ACC112 (cell line): Measurements from ENCODE around the gene RALA.

Experiments used
- H2AFZ ChIP-seq: fragments of 200-600 bp; sonication (generic); one replicate; pipeline ENCODE4 v1.6.0; 2017; ENCODE audit warnings: antibody characterized with exemption, low read length; ENCODE audit not compliant: unreplicated experiment
- H3K27ac ChIP-seq: fragments of 200-600 bp; sonication (generic); 2 replicates; pipeline ENCODE4 v1.5.1; 2014; ENCODE audit warnings: low read depth, mild to moderate bottlenecking, antibody characterized with exemption, low read length, moderate library complexity
- H3K27me3 ChIP-seq: fragments of 200-600 bp; sonication (generic); 2 replicates; pipeline ENCODE4 v1.6.1; 2014; ENCODE audit warnings: mild to moderate bottlenecking, antibody characterized with exemption, low read length, moderate library complexity, mixed read lengths; ENCODE audit not compliant: insufficient read depth
- H3K36me3 ChIP-seq: fragments of 200-600 bp; sonication (generic); 2 replicates; pipeline ENCODE4 v1.6.1; 2016; ENCODE audit warnings: mild to moderate bottlenecking, antibody characterized with exemption, low read length, moderate library complexity, mixed read lengths; ENCODE audit not compliant: insufficient read depth
- H3K4me1 ChIP-seq: fragments of 200-600 bp; sonication (generic); one replicate; pipeline ENCODE4 v1.6.1; 2016; ENCODE audit warnings: low read length, mixed read lengths; ENCODE audit not compliant: insufficient read depth, unreplicated experiment, control insufficient read depth
- H3K4me3 ChIP-seq: fragments of 200-600 bp; sonication (generic); 2 replicates; pipeline ENCODE4 v1.5.1; 2014; ENCODE audit warnings: mild to moderate bottlenecking, low read depth, low read length
- H3K79me2 ChIP-seq: fragments of 200-600 bp; sonication (generic); one replicate; pipeline ENCODE4 v1.6.0; 2016; ENCODE audit warnings: low read length; ENCODE audit not compliant: control insufficient read depth, unreplicated experiment, insufficient read depth

Gene RALA, protein sequence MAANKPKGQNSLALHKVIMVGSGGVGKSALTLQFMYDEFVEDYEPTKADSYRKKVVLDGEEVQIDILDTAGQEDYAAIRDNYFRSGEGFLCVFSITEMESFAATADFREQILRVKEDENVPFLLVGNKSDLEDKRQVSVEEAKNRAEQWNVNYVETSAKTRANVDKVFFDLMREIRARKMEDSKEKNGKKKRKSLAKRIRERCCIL

DNA sequence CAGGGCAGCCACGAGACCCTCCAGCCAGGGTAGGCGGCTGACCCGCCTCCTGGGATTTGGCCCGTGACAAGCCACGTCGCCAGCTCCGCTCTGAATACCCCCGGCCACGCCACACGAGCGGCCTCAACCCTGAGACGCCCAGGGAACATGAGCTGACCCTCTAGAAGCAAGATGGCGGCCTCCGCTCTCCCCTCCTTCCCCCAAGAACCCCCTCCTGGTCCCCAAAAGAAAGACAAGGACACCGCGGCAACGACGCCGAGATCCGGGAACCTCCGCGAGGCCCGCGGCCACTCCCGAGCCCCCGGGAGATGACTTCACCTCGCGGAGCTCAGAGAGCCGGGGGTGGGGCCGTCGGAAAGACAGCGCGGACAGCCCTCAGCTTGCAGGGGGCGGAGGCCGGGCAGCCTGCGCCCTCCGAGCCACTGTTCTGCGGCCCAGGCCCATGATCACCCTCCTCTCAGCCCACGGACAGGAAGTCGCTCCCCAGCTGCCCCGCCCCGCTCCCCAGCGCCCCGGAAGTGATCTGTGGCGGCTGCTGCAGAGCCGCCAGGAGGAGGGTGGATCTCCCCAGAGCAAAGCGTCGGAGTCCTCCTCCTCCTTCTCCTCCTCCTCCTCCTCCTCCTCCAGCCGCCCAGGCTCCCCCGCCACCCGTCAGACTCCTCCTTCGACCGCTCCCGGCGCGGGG is at the start of gene RALA:
TSS of gene RALA (plus strand) at position 526 of the 685 bp plus-strand sequence. CDS start 63,096 bp downstream, outside the sequence.
- Histone ChIP-seq H3K36me3 (no peaks in the 10 kb centered on the region; the same call in 1 of the 2 replicates), H2AFZ (peak within 1 kb of the TSS; percentile 73), H3K27me3 (no peaks in the 10 kb centered on the region), H3K4me1 (peaks cover 53% of the 10 kb centered on the region), H3K4me3 (peak within 1 kb of the TSS; percentile 88), H3K79me2 (peaks cover 55% of the 10 kb centered on the region), H3K27ac (peak within 1 kb of the TSS; percentile 92)

DNA sequence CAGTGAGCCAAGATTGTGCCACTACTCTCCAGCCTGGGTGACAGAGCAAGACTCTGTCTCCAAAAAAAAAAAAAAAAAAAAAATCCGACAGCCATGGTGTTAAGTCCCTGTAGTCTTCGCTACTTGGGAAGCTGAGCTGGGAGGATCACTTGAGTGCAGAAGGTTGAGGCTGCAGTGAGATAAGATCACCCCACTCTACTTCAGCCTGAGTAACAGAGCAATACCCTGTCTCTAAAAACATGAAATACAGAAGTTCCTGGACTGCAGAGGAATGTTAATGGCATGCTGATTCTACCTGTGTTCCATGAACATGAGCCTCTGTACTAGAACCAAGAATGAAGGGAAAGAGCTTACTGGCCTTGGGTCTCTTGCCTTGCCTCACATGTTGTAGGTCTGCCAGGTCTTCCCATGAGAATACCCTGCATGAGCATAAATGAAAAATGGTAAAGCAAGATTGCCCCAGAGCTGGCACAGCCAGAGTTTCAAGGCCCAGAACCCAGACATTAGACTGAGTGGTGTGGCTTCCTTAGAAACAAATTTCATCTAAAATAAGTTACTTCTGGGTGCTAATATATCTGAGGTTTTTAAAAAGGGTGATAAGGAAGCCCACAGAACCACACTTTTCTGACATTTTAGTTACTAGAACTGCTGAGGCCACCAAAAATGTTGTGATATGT is 48.6 kb upstream of the RALA start:
- peaks cover 4% of the 10 kb centered on the region for H3K79me2 ChIP-seq
- H3K27me3 ChIP-seq: no peaks in the 10 kb centered on the region
- H3K4me3 ChIP-seq: no peak overlapping the region
- H3K4me1 ChIP-seq: no peaks in the 10 kb centered on the region
- H3K27ac ChIP-seq: no peak overlapping the region
- peaks cover 6% of the 10 kb centered on the region; the same call in 1 of the 2 replicates for H3K36me3 ChIP-seq
- no peak overlapping the region for H2AFZ ChIP-seq

DNA sequence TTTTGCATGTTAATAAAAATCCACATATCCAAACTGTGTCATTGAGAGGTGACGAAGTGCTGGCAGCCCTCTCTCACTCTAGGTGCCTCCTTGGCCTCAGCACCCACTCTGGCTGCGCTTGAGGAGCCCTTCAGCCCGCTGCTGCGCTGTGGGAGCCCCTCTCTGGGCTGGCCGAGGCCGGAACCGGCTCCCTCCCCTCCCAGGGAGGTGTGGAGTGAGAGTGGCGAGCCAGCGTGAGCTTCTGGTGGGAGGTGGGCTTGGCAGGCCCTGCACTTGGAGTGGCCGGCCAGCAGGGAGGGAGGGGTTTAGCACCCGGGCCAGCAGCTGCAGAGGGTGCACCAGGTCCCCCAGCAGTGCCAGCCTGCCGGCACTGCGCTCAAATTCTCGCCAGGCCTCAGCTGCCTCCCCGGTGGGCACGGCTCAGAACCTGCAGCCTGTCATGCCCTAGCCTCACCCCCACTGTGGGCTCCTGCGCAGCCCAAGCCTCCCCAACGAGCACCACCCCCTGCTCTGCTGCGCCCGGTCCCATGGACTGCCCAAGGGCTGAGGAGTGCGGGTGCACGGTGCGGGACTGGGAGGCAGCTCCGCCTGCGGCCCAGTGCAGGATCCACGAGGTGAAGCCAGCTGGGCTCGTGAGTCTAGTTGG is 46.0 kb upstream of the RALA start:
- H3K79me2 ChIP-seq: no peaks in the 10 kb centered on the region
- peaks cover 6% of the 10 kb centered on the region; the same call in 1 of the 2 replicates for H3K36me3 ChIP-seq
- no peak overlapping the region for H3K27ac ChIP-seq
- no peaks in the 10 kb centered on the region for H3K4me1 ChIP-seq
- no peak overlapping the region for H2AFZ ChIP-seq
- no peaks in the 10 kb centered on the region for H3K27me3 ChIP-seq
- no peak overlapping the region for H3K4me3 ChIP-seq

DNA sequence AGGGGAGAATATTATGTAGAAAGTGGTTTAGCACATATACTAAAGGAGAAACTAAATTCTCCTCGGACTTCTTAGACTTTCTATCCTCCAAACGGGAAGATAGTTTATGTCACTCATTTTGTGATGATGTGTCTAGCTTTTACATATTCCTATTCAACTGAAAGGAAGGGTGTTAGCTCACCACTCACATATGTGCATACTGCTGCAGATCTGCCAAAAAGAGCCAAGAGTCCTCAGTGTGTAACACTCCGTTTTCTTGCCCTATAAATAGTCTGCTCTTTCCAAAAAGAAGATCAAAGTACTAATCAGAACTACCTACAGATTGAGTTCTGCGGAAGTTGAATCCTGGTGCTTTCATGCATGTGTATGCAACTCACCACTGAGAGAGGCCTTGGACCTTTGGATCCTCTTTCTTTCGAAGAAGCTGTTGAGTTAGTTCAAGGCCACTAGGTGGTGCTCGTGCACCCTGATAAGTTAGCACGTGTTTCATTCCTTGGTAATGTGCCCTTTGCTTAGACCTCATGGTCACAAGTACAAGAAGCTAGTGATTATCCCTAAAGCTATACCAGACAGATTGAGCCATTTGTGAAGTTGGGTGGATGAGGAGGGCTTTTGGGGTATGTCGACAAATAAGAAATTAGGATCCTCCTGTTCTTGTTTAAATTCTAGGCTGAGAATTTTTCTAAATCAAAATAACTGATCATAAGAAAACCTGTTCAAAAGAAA is 43.1 kb upstream of the RALA start:
- Histone ChIP-seq H3K79me2 (no peaks in the 10 kb centered on the region), H3K27ac (no peak overlapping the region), H3K4me1 (no peaks in the 10 kb centered on the region), H3K4me3 (no peak overlapping the region), H3K36me3 (no peaks in the 10 kb centered on the region), H2AFZ (peak overlapping the region; percentile 8), H3K27me3 (no peaks in the 10 kb centered on the region)

DNA sequence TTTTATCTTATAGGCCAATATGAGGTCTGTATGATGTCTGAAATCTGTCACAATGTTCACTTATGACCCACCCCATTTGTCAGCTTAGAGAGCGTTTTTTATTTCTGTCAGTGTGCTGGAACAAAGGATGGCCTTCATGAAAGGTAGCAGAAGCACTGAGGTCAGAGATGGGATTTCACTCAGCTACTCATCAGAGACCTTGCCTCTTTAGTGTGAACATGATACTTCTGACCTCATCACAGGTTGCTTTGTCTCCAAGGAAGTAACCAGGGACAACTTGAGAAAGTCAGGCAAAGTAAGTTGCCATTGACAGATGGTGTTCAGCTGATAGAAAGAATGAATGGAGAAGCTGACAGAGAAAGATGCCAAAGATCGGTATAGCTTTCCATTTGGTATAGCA is 40.8 kb upstream of the RALA start:
- no peak overlapping the region for H3K27ac ChIP-seq
- no peaks in the 10 kb centered on the region for H3K79me2 ChIP-seq
- no peaks in the 10 kb centered on the region for H3K27me3 ChIP-seq

DNA sequence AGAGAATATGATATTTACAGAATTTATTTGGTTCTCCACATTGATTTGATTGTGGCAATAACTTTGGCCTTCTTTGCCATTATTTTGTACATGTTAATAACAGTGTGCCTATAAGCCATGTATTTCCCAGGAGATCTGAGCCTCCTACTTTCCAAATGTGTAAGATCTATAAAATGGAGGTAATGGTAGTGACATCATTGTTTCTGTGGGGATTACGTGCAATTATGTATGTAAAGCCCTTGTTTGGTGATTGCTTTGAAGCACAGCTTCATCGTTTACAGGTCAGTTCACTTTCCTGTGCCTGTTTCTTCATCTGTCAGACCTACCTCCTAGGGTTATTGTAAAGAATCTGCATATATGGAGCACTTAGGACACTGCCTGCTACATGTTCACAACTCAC is 39.8 kb upstream of the RALA start:
- H3K4me3 ChIP-seq: no peak overlapping the region
- H2AFZ ChIP-seq: no peak overlapping the region
- H3K36me3 ChIP-seq: no peaks in the 10 kb centered on the region
- no peaks in the 10 kb centered on the region for H3K79me2 ChIP-seq
- no peaks in the 10 kb centered on the region for H3K27me3 ChIP-seq
- no peak overlapping the region for H3K27ac ChIP-seq
- peaks cover 4% of the 10 kb centered on the region for H3K4me1 ChIP-seq

More for the DNA sequence above, 40.8 kb upstream of the RALA start:
- Histone ChIP-seq H3K36me3 (no peaks in the 10 kb centered on the region), H2AFZ (no peak overlapping the region), H3K4me1 (peaks cover 2% of the 10 kb centered on the region), H3K4me3 (no peak overlapping the region)

DNA sequence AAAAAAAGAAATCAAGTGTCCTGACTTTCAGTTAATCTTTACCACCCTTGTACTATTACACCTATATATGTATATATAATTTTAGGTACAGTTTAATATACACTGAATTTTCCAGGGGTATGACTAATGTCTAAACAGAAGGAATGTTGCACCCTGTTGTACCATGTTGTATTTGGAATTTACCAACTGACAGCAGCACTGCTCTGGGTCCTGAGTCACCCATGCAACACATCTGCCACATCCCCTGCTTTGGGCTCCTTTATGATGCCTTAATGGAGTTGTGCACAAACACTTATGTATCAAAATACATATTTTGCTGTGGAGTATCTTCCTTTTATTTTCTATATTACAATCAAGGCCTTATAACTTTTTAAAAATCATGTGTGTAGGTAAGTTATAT is 36.0 kb upstream of the RALA start:
- peaks cover 27% of the 10 kb centered on the region for H3K4me1 ChIP-seq
- H3K27ac ChIP-seq: no peak overlapping the region
- H3K4me3 ChIP-seq: no peak overlapping the region
- H3K79me2 ChIP-seq: no peaks in the 10 kb centered on the region
- H3K36me3 ChIP-seq: no peaks in the 10 kb centered on the region
- no peaks in the 10 kb centered on the region for H3K27me3 ChIP-seq
- no peak overlapping the region for H2AFZ ChIP-seq

DNA sequence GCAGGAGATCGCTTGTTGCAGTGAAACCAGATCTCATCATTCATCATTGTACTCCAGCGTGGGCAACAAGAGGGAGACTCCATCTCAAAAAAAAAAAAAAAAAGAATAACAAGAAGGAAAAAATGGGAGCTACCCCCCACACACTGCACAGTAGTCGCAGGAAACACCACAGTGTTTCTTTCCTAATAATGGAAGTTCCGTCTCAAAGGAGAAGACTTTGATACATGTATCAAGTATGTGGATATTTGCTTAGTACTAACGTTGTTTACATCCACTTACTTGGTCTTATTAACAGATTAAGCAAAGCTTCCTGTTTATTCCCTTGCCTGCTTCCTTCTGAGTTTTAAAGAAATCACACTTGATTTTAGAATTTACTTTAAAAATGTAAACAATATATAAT is 35.0 kb upstream of the RALA start:
- H3K4me1 ChIP-seq: peaks cover 28% of the 10 kb centered on the region
- no peaks in the 10 kb centered on the region for H3K79me2 ChIP-seq
- H3K27ac ChIP-seq: no peak overlapping the region
- H3K27me3 ChIP-seq: no peaks in the 10 kb centered on the region
- H3K36me3 ChIP-seq: no peaks in the 10 kb centered on the region
- H3K4me3 ChIP-seq: no peak overlapping the region
- H2AFZ ChIP-seq: no peak overlapping the region

DNA sequence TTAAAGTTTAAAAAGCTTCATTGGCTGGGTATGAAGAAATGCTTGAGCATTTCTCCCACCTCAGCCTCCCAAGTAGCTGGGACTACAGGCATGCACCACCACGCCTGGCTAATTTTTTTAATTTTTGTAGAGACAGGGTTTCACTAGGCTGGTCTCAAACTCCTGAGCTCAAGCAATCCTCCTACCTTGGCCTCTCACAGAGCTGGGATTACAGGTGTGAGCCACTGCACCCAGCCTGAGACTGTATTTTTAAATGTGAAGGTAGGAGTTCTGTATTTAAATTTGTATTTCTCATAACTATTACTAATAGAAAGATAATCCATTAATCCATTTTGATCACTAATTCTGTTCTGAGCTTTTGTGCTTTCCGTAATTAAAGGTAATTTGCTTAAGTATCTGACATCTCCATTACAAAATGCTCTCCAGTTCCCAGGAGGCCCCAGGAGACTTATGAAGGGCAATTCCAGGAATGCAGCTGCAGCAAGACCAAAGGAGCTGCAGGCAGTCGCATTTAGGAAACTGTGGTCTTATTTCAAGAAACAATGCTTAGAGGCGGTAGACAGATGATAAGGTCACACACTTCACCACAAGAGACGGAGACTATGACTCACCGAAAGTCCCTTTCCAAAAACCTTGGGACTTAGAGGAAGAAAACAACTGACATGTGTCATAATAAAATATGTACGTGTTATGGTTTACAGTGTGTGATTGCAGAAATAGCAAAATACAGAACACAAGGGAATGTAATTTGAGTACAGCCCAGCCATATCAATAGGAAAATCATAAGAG is 33.9 kb upstream of the RALA start:
- Histone ChIP-seq H3K4me1 (peaks cover 28% of the 10 kb centered on the region), H3K36me3 (no peaks in the 10 kb centered on the region), H2AFZ (no peak overlapping the region), H3K27ac (peak overlapping the region; percentile 65), H3K4me3 (no peak overlapping the region), H3K79me2 (no peaks in the 10 kb centered on the region), H3K27me3 (no peaks in the 10 kb centered on the region)
